ENCODE measurements around the gene ANKRD42.
"Not testable (repeated sequence)": the region's sequence is repeated elsewhere in the genome, so short reads cannot be mapped to it uniquely, and the experiment has no call there.

The ANKRD42 gene

GRCh38 chr11:83174008-83174407, 19.5 kb upstream of the ANKRD42 start:
- no peak for DNase-seq

- no peak for DNase-seq
These were observed 17.7 kb upstream of the ANKRD42 start for GRCh38 chr11:83175815-83176214.

DNA sequence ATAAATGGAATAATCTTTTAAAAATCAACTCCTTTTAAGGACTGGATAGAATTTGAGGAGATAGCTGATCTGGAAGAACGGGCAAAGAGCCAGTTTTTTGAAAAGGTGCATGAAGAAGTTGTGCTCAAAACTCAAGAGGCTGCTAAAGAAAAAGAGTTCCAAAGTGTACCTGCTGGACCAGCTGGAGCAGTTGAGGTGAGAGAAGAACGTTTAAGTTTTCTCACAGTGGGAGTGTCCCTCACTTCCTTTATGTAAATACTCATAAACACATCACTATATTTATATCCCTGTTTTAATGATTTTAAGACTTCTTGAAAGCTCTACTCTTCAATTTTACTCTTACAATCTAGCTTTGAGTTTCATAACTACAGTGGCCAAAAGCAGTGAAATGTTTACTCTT, 11.7 kb upstream of the ANKRD42 start:
- DNase-seq, result no peak

DNA sequence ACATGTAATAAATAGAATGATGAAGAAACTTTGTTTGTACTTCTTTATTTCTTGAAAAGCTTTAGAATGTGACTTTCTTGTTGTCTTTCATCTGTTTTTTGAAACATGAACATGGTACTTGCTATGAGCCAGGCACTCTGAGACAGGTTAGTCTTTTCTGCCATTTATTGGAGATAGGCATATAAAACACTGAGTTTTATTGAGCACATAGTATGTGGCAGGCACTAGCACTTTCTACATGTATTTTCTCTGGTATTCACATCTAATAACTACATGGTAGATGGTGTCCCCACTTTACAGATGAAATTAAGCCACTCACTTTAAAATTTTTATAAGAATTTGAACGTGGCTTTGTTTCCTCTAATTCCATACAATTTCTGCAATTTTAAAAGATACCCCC, 7.7 kb upstream of the ANKRD42 start:
- DNase-seq, result no peak

- no peak for DNase-seq
These were observed 6.0 kb upstream of the ANKRD42 start for GRCh38 chr11:83187465-83187864.

DNA sequence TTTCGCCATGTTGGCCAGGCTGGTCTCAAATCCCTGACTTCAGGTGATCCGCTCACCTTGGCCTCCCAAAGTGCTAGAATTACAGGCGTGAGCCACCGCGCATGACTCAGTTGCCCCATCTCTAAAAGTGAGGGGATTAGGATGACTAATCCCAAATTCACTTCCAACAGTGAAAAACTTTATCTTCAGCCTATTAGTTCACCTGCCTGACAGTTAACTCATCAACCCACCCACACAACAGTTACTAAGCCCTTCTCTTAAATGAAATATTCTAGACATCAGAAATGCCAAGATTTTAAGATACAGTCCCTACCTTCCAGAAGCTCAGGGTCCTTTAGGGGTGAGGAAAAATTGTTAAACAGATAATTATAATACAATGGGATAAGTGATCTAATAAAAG, 2.0 kb upstream of the ANKRD42 start:
- no peak for DNase-seq

- no peak for DNase-seq
These were observed 1.5 kb upstream of the ANKRD42 start for GRCh38 chr11:83191986-83192385.

GRCh38 chr11:83192606-83193245, 786 bp upstream of the ANKRD42 start:
- no peak for DNase-seq

DNA sequence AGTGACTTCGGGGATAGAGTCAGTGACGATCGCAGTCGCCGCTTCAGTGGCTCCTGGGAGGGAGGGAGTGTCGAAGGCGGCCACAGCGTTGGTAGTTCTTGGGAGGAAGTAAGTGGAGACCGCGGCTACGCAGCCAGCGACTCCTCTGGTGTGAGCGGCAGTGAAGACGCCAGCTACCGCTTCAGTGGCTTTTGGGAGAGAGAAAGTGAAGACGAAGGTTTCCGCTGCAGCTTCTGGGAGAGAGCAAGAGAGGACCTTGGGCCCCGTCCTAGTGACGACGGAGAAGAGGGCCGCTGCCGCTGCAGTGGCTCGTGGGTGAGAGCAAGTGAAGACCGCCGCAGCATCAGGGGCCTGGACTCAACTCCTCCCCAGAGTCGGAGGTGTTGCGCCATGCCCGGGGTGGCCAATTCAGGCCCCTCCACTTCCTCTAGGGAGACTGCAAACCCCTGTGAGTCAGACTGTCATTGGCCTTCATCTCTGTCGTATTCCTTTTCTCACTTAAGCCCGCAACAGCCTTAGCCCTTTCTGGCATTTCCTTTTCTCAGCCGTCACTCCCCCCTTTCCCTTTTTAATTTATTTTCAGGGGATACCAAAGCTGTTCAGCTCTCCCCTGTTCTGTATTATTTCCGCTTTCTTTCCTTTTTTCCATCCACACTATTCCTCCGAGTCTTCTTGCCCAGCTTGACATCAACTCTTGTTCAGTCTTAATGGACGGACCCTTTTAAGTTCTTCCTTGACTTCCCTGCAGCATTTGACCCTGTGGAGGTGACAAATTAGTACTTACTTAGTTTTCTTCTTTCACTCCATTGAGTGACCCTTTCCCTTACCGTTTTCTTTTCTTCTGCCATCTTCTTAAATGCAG, 1.0 kb downstream of the ANKRD42 start:
- peak; percentile 72 for DNase-seq

DNA sequence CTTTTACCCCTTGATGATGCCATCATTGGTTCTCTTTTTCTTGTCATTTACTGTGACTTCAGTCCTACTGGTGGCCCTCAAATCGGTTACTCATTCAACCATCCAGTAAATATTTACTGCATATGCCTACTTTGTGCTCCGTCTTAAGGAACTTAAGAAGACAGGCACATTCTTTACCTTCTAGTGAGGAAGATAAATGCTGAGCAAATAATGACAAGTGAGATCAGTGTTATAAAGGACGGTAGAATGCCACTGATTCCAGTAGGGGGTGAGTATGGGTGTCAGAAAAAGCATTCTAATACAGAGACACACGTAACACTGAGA, 1.6 kb downstream of the ANKRD42 start:
- no peak for DNase-seq

GRCh38 chr11:83195649-83196048, 2.1 kb downstream of the ANKRD42 start:
- no peak for DNase-seq

GRCh38 chr11:83200035-83200434, 6.5 kb downstream of the ANKRD42 start:
- DNase-seq, result no peak

DNA sequence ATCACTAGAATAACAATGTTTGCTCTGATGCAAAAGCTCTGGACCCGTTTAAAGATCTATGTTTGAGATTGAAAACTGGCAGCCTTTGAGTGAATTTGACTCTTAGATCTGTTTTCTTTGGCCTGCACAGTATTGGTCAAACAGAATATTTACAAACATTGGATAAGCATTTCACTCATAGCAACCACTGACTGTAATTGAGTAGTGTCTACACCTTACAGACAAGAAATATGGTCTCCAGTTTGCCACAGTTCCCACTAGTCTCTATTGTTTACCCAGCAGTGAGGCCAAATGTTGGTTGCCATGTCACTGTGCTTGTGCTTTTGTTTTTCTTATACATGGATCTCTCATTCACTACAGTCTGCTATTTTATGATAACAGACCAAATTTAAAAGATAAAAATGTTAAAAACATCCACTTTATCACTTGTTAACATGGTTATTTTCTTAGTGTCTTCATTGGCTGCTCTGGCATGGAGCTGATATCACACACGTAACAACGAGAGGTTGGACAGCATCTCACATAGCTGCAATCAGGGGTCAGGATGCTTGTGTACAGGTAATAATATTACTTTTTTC, 12.2 kb downstream of the ANKRD42 start:
- DNase-seq, result no peak

GRCh38 chr11:83206221-83206620, 12.7 kb downstream of the ANKRD42 start:
- no peak for DNase-seq

DNA sequence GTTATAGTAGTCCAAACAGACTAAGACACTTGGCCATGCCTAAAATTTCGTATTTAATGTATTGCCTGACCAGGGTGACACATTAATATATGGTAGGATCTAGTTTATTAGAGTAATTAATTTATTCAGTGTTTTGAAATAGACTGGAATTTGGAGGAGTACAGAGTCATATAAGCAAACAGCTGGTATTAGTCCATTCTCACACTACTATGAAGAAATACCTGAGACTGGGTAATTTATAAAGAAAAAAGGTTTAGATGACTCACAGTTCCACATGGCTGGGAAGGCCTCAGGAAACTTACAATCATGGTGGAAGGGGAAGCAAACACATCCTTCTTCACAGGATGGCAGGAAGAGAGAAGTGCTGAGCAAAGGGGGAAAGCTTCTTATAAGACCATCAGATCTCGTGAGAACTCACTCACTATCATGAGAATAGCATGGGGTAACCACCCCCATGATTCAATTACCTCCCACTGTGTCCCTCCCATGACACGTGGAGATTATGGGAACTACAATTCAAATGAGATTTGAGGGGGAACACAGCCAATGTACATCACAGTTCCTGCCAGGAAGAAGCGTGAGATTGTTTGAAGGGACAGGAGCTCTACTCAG, 13.4 kb downstream of the ANKRD42 start:
- DNase-seq, result not testable (repeated sequence)

DNA sequence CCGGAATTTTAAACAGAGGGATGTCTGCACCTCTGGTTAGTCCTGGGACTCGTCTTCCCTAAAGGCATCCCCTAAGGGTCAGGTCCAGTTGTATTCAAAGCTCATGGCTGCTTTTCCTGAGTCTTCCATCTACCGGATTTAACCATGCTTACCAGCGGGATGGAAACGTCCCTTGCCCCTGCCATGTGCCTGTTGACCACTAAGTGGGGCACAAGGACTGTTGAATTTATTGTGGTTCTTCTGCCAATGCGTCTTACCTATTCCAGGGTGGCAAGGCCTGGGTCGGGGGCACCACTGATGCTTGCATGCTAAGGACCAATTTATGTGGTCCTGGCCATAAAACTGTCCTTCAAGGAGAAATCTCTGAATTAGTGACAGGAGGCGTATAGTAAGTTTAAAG, 25.6 kb downstream of the ANKRD42 start:
- DNase-seq, result no peak

DNA sequence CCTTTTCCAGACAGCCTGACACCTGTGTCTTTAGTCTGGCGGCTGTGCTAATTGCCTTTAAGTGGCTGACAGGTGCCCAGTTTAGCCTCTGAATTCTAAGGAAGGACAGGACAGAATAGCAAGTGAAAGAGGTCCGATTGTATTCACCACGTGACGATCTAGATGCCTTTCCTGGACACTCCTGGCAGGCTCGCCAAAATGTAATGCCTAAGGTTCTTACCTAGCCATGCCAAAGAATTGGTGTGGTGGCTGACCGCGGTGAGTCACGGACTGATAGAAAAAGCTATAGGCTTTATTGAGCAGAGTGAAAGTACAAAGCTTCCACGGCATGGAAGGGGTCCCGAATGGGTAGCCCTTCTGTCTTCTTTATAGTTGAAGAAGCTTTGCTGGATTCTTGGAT, 26.7 kb downstream of the ANKRD42 start:
- no peak for DNase-seq

GRCh38 chr11:83221694-83222093, 28.2 kb downstream of the ANKRD42 start:
- no peak for DNase-seq

- no peak for DNase-seq
These were observed 29.0 kb downstream of the ANKRD42 start for GRCh38 chr11:83222499-83222898.

GRCh38 chr11:83223457-83223856, 29.9 kb downstream of the ANKRD42 start:
- DNase-seq, result no peak

DNA sequence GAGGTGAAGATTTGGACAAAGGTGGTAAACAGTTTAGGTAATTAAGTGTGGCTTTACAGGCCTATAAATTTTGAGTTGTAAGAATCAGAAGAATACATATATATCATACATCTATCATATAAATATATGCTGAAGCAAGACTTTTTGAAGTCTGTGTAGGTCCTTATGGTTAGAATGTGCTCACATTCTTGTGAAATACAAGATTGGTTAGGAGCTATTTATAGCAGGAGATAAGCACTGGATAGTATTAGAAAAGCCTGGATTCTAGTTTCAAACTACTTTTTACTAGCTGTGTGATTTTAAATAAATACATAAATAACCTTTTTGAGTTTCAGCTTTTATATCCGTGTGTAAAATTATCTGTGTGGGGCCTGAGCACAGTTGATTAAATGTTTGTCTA, 42.3 kb downstream of the ANKRD42 start:
- peak; percentile 6 for DNase-seq

DNA sequence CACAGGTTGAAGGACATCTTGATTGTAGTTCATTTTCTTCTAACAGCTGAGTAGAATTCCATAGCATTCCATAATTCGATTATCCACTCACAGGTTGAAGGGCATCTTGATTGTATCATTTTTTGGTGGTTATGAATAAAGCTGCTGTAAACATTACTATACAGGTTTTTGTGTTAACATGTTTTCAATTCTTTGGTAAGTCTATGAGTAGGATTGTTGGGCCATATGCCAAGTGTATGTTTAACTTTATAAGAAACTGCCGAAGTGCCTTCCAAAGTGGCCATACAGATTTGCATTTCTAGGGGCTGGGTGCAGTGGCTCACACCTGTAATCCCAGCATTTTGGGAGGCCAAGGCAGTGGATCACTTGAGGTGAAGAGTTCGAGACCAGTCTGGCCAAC, 44.6 kb downstream of the ANKRD42 start:
- DNase-seq, result no peak

GRCh38 chr11:83241291-83241946, 47.9 kb downstream of the ANKRD42 start:
- DNase-seq, result peak; percentile 63
